H1 (cell line): Measurements from ENCODE around the gene CAPNS1. TPM values are rescaled to one million over a fixed set of nuclear protein-coding genes. Genes with fewer than 3 reads are reported as not detected.

ENCODE experiments used
- CTCF ChIA-PET: fragments of 300-600 bp; sonication (Branson Sonifier 250); formaldehyde crosslinking; loops from one replicate; lab custom pipeline; 2021; ENCODE audit not compliant: partially characterized antibody; lab: Charles Lee
- POLR2A ChIA-PET: fragments of 300-600 bp; sonication (Branson Sonifier 250); formaldehyde crosslinking; loops from one replicate; lab custom pipeline; 2021; ENCODE audit warnings: inconsistent platforms; ENCODE audit not compliant: partially characterized antibody; lab: Charles Lee
- DNase-seq, 2 experiments: peaks; one replicate each; pipeline versions ENCODE4 v3.0.0 to v3.0.0-alpha.2; 2010 to 2022; ENCODE audit warnings: low spot score in 2 of 2, low read depth in 1 of 2, mixed read lengths in 1 of 2
- FAIRE-seq: peaks from 2 replicates; lab custom pipeline; 2011; peaks lifted over from hg19 to GRCh38; lab: Jason Lieb, UNC
- H2AFZ ChIP-seq: 2 replicates; pipeline ENCODE4 v1.8.1; 2012; ENCODE audit warnings: low read length, inconsistent platforms
- H2AK5ac ChIP-seq: 2 replicates; pipeline ENCODE4 v1.6.1; 2013; ENCODE audit warnings: low read depth, low read length
- H2BK120ac ChIP-seq: replicated peaks from 2 replicates; pipeline ENCODE3; 2013; ENCODE audit warnings: low read depth, low read length, inconsistent platforms
- H2BK12ac ChIP-seq: 2 replicates; pipeline ENCODE4 v1.6.1; 2013; ENCODE audit warnings: low read depth, low read length
- H2BK15ac ChIP-seq: 2 replicates; pipeline ENCODE4 v1.6.1; 2013; ENCODE audit warnings: low read length
- H2BK20ac ChIP-seq: 2 replicates; pipeline ENCODE4 v1.6.1; 2013; ENCODE audit warnings: low read length
- H2BK5ac ChIP-seq: 2 replicates; pipeline ENCODE4 v1.6.1; 2013; ENCODE audit warnings: low read depth, low read length
- H3K14ac ChIP-seq: 2 replicates; pipeline ENCODE4 v1.6.1; 2013; ENCODE audit warnings: inconsistent platforms; ENCODE audit not compliant: insufficient read length
- H3K18ac ChIP-seq: 2 replicates; pipeline ENCODE4 v1.6.1; 2013; ENCODE audit warnings: low read length; ENCODE audit errors: extremely low read depth
- H3K23ac ChIP-seq: 2 replicates; pipeline ENCODE4 v1.6.1; 2013; ENCODE audit warnings: inconsistent platforms; ENCODE audit not compliant: insufficient read length
- H3K23me2 ChIP-seq: 2 replicates; pipeline ENCODE4 v1.6.1; 2013; ENCODE audit warnings: low read depth, low read length
- H3K27ac ChIP-seq: 2 replicates; pipeline ENCODE4 v1.6.1; 2011; ENCODE audit warnings: low read depth, low read length, inconsistent platforms
- H3K27me3 ChIP-seq, 4 experiments: replicated peaks in 1 of 4; 1 replicate in 1 of 4; 2 replicates in 3 of 4; pipeline versions ENCODE4 v1.6.1 to v1.8.1; 2011 to 2013; ENCODE audit warnings: low read length in 3 of 4, mild to moderate bottlenecking in 3 of 4, inconsistent platforms in 2 of 4, mixed read lengths in 2 of 4, moderate library complexity in 1 of 4; ENCODE audit not compliant: control insufficient read depth in 3 of 4, insufficient read depth in 3 of 4; ENCODE audit errors: extremely low read depth in 1 of 4
- H3K36me3 ChIP-seq, 4 experiments: 2 replicates each; pipeline versions ENCODE4 v1.6.1 to v1.8.1; 2011 to 2013; ENCODE audit warnings: mild to moderate bottlenecking in 4 of 4, low read length in 3 of 4, moderate library complexity in 2 of 4, control low read depth in 1 of 4, inconsistent platforms in 1 of 4; ENCODE audit not compliant: insufficient read depth in 4 of 4, control insufficient read depth in 2 of 4
- H3K4ac ChIP-seq: replicated peaks from 2 replicates; pipeline ENCODE3; 2013; ENCODE audit warnings: low read length, low read depth, mixed read lengths, inconsistent platforms; ENCODE audit not compliant: insufficient read length
- H3K4me1 ChIP-seq, 4 experiments: replicated peaks in 1 of 4; 1 replicate in 1 of 4; 2 replicates in 3 of 4; pipeline versions ENCODE4 v1.6.1 to v1.8.1; 2011 to 2013; ENCODE audit warnings: low read length in 3 of 4, inconsistent platforms in 2 of 4, mixed read lengths in 1 of 4; ENCODE audit not compliant: insufficient read depth in 4 of 4, control insufficient read depth in 3 of 4
- H3K4me2 ChIP-seq, 2 experiments: 2 replicates each; pipeline versions ENCODE4 v1.6.1 to v1.8.1; 2011 to 2013; ENCODE audit warnings: low read depth in 2 of 2, low read length in 2 of 2, control low read depth in 1 of 2, inconsistent platforms in 1 of 2, mild to moderate bottlenecking in 1 of 2; ENCODE audit not compliant: insufficient read depth in 1 of 2
- H3K4me3 ChIP-seq, 4 experiments: fragments of 200-600, 300-600 bp in 1 of 4; sonication (generic), shearing (Covaris generic), sonication (Bioruptor Twin) in 1 of 4; 2 replicates each; pipeline versions ENCODE4 v1.5.1 to v1.8.1; 2011 to 2016; ENCODE audit warnings: low read length in 4 of 4, low read depth in 3 of 4, control low read depth in 2 of 4, inconsistent platforms in 2 of 4, mild to moderate bottlenecking in 2 of 4, mixed read lengths in 1 of 4, moderate library complexity in 1 of 4; ENCODE audit not compliant: insufficient read depth in 2 of 4; ENCODE audit errors: extremely low read depth in 1 of 4
- H3K56ac ChIP-seq: replicated peaks from 2 replicates; pipeline ENCODE3; 2013; ENCODE audit warnings: low read depth, mild to moderate bottlenecking, mixed read lengths, low read length, inconsistent platforms; ENCODE audit not compliant: insufficient read length
- H3K79me1 ChIP-seq: 2 replicates; pipeline ENCODE4 v1.6.1; 2013; ENCODE audit warnings: low read depth, low read length, control low read depth
- H3K79me2 ChIP-seq, 2 experiments: 2 replicates each; pipeline versions ENCODE4 v1.6.1 to v1.8.1; 2012 to 2013; ENCODE audit warnings: low read length in 2 of 2, mild to moderate bottlenecking in 2 of 2, inconsistent platforms in 1 of 2; ENCODE audit not compliant: insufficient read depth in 2 of 2, control insufficient read depth in 1 of 2
- H3K9ac ChIP-seq, 4 experiments: replicated peaks in 1 of 4; 1 replicate in 1 of 4; 2 replicates in 3 of 4; pipeline versions ENCODE4 v1.6.1 to v1.8.1; 2011 to 2013; ENCODE audit warnings: low read depth in 3 of 4, low read length in 3 of 4, control low read depth in 2 of 4, mild to moderate bottlenecking in 2 of 4, moderate library complexity in 2 of 4, inconsistent platforms in 1 of 4; ENCODE audit errors: extremely low read depth in 1 of 4
- H3K9me3 ChIP-seq, 2 experiments: 2 replicates each; pipeline versions ENCODE4 v1.6.1 to v1.8.1; 2012 to 2013; ENCODE audit warnings: mild to moderate bottlenecking in 2 of 2, moderate library complexity in 2 of 2, control low read depth in 1 of 2, inconsistent platforms in 1 of 2, low read depth in 1 of 2, low read length in 1 of 2, mixed read lengths in 1 of 2; ENCODE audit not compliant: insufficient read depth in 2 of 2
- H4K20me1 ChIP-seq, 2 experiments: replicated peaks in 1 of 2; 2 replicates each; pipeline versions ENCODE3 to v1.8.1; 2011 to 2013; ENCODE audit warnings: inconsistent platforms in 2 of 2, low read length in 2 of 2, mild to moderate bottlenecking in 1 of 2; ENCODE audit not compliant: insufficient read depth in 2 of 2, control insufficient read depth in 1 of 2
- H4K5ac ChIP-seq: 2 replicates; pipeline ENCODE4 v1.6.1; 2013; ENCODE audit warnings: low read length, low read depth, mixed read lengths, inconsistent platforms; ENCODE audit not compliant: insufficient read length
- H4K8ac ChIP-seq: 2 replicates; pipeline ENCODE4 v1.8.0; 2013; ENCODE audit warnings: mild to moderate bottlenecking, moderate library complexity, low read length, inconsistent platforms; ENCODE audit not compliant: insufficient read depth; ENCODE audit errors: extremely low read depth
- H4K91ac ChIP-seq: replicated peaks from 2 replicates; pipeline ENCODE3; 2013; ENCODE audit warnings: low read length, mixed read lengths, inconsistent platforms; ENCODE audit not compliant: insufficient read length
- CBX5 ChIP-seq: fragments of 300-800, 300-1000 bp; sonication (generic); IDR thresholded peaks from 2 replicates; pipeline ENCODE4 v1.7.1; 2016; ENCODE audit warnings: antibody characterized with exemption, low read length, low read depth
- EGR1 ChIP-seq: IDR thresholded peaks from 2 replicates; pipeline ENCODE4 v1.6.1; 2011; ENCODE audit warnings: low read depth, low read length, borderline replicate concordance
- KDM4A ChIP-seq: IDR thresholded peaks from one replicate; pipeline ENCODE4 v1.7.1; 2012; ENCODE audit warnings: low read depth, mild to moderate bottlenecking, moderate library complexity, low read length, inconsistent platforms; ENCODE audit not compliant: severe bottlenecking
- SAP30 ChIP-seq: fragments of 300-600 bp; sonication (generic); IDR thresholded peaks from 2 replicates; pipeline ENCODE4 v1.7.1; 2012; ENCODE audit warnings: low read length, moderate library complexity, mild to moderate bottlenecking, inconsistent platforms; ENCODE audit not compliant: insufficient read depth, insufficient replicate concordance
- SUZ12 ChIP-seq: fragments of 200-600 bp; sonication (generic); IDR thresholded peaks from 2 replicates; pipeline ENCODE4 v1.6.1; 2012; ENCODE audit warnings: mild to moderate bottlenecking, inconsistent platforms, low read length, moderate library complexity, mixed read lengths
- ZNF274 ChIP-seq: IDR thresholded peaks from 2 replicates; pipeline ENCODE4 v1.7.0; 2012; ENCODE audit warnings: low read length, borderline replicate concordance; ENCODE audit errors: extremely low read depth
- WGBS, 2 experiments: shearing (Covaris generic) in 1 of 2; methylation state at CpG; one replicate each; pipeline versions ENCODE4 v1.1.6 to v1.1.7; 2013 to 2015; ENCODE audit warnings: low lambda C conversion rate in 2 of 2, mixed read lengths in 2 of 2, inconsistent platforms in 1 of 2, low coverage in 1 of 2, missing lambda C conversion rate in 1 of 2; ENCODE audit not compliant: insufficient replicate concordance in 2 of 2, insufficient coverage in 1 of 2, insufficient read length in 1 of 2; ENCODE audit errors: extremely low coverage in 1 of 2, missing lambda C conversion rate in 1 of 2; 5-methylcytosine and 5-hydroxymethylcytosine counted together
- polyA plus RNA-seq, 7 experiments: library from polyadenylated mRNA; depleted of rRNA in 3 of 7; stranded (reverse) in 5 of 7; unstranded in 2 of 7; fragments of >200 nt in 5 of 7; fragments of 200-250 nt in 2 of 7; gene quantifications; 1 replicate in 5 of 7; 2 replicates in 1 of 7; 4 replicates in 1 of 7; pipeline versions ENCODE4 v1.2.1 to v1.2.3, GENCODE V29; 2011 to 2013; ENCODE audit warnings: missing spikeins in 2 of 7, mixed read lengths in 2 of 7
- total RNA-seq: library from RNA; stranded (reverse); fragmentation: NEBNext Ultra II Directional; extraction: Animal tissue kit (Norgen Biotek cat#: 25700); gene quantifications from 2 replicates; pipeline ENCODE4 v1.2.1, GENCODE V29; 2021

Gene CAPNS1
- total and polyA plus RNA-seq, 2 of the 8 experiments (the other 6 are each of a cell fraction or from before 2014, with no cell fraction given), result 382 to 438 TPM

- no peak for TF ChIP-seq SUZ12
- no peak for TF ChIP-seq ZNF274
- TF ChIP-seq EGR1, result no peak
- no peak for TF ChIP-seq KDM4A
- TF ChIP-seq CBX5, result no peak
- TF ChIP-seq SAP30, result no peak
- no peaks in the 10 kb centered on the region for H3K79me2 ChIP-seq
- H3K56ac ChIP-seq, result no peak overlapping the region
- H2BK12ac ChIP-seq, result no peak overlapping the region
- H3K9me3 ChIP-seq, result no peaks in the 10 kb centered on the region
- ChIA-PET POLR2A (no interaction called here), CTCF (interaction anchor here (1.0 kb wide), 1 partner anchor 70 kb away, joined by 3 read pairs; no protein-coding TSS in a partner anchor)
- H3K36me3 ChIP-seq, result no peaks in the 10 kb centered on the region
- no peak overlapping the region for H2BK120ac ChIP-seq
- H3K4ac ChIP-seq, result no peak overlapping the region
- H4K91ac ChIP-seq, result no peak overlapping the region
- no peak overlapping the region for H4K8ac ChIP-seq
- H4K5ac ChIP-seq, result no peak overlapping the region
- H4K20me1 ChIP-seq, result no peaks in the 10 kb centered on the region
- no peak overlapping the region for H3K4me2 ChIP-seq
- FAIRE-seq (no peak), DNase-seq (no peak)
- H2BK15ac ChIP-seq, result no peak overlapping the region
- no peaks in the 10 kb centered on the region for H3K4me1 ChIP-seq
- no peak overlapping the region for H2AFZ ChIP-seq
- H3K27me3 ChIP-seq, result no peaks in the 10 kb centered on the region
- no peak overlapping the region for H3K9ac ChIP-seq
- 91% methylated on average over 1 of the region's 2 CpGs; no CpG with 5 or more reads in 1 of the 2 experiments for WGBS, 2 experiments
- no peak overlapping the region for H3K14ac ChIP-seq
- H3K27ac ChIP-seq, result no peak overlapping the region
- H3K79me1 ChIP-seq, result no peaks in the 10 kb centered on the region
- H2BK5ac ChIP-seq, result no peak overlapping the region
- no peak overlapping the region for H3K4me3 ChIP-seq
- no peak overlapping the region for H2BK20ac ChIP-seq
- H3K23ac ChIP-seq, result no peak overlapping the region
- no peak overlapping the region for H2AK5ac ChIP-seq
- no peaks in the 10 kb centered on the region for H3K23me2 ChIP-seq
- no peak overlapping the region for H3K18ac ChIP-seq
These were observed 58.3 kb downstream of the CAPNS1 start for GRCh38 chr19:36198119-36198518.
